Activated naive CD8-positive, alpha-beta T cell treated with anti-CD3 and anti-CD28 coated beads, Interleukin-2, amount 50 U/mL, for 16 hours (primary cell): ENCODE data around the gene ATP6V1C2.

Experiments used
- DNase-seq: peaks from one replicate; pipeline ENCODE4 v3.0.0-alpha.2; 2020; ENCODE audit warnings: low read depth, low spot score

ATP6V1C2 gene, protein sequence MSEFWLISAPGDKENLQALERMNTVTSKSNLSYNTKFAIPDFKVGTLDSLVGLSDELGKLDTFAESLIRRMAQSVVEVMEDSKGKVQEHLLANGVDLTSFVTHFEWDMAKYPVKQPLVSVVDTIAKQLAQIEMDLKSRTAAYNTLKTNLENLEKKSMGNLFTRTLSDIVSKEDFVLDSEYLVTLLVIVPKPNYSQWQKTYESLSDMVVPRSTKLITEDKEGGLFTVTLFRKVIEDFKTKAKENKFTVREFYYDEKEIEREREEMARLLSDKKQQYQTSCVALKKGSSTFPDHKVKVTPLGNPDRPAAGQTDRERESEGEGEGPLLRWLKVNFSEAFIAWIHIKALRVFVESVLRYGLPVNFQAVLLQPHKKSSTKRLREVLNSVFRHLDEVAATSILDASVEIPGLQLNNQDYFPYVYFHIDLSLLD

GRCh38 chr2:10721396-10722251 is at the start of gene ATP6V1C2:
Gene ATP6V1C2, plus strand, starts transcription at chr2:10721630. Its CDS starts 1,220 bp downstream, at chr2:10722850.
- DNase-seq = no peak

DNA sequence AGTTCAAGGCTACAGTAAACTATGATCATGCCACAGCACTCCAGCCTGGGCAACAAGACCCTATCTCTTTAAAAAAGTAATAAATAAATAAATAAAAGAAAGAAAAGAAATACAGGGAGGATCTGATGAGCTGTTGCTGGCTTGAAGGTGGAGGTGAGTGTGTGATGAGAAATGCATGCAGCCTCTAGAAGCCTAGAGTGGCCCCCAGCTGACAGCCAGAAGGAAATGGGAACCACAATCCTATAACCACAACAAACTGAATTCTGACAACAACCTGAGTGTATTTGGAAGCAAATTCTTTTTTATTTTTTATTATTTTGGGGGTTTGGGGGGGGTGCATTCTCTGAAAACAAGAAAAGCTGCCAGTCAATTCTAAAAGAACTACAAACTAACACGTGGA is 46.3 kb upstream of the ATP6V1C2 start:
- DNase-seq = no peak

- DNase-seq = no peak
Measured at GRCh38 chr2:10678225-10678624, 43.2 kb upstream of the ATP6V1C2 start.

DNA sequence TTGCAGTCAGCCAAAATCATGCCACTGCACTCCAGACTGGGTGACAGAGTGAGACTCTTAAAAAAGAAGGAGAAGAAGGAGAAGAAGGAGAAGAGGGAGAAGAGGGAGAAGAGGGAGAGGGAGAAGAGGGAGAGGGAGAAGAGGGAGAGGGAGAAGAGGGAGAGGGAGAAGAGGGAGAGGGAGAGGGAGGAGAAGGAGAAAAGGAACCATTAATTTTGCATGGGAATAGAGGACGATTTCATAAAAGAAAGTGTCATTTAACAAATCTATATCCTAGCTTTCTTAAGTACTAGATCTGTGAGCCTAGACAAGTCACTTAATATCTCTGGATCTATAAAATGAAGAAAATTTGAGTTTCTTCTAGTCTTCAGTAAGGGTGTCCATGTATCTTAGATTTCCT is 41.2 kb upstream of the ATP6V1C2 start:
- DNase-seq = no peak

- DNase-seq = no peak
Measured at GRCh38 chr2:10680957-10681356, 40.5 kb upstream of the ATP6V1C2 start.

- no peak for DNase-seq
Measured at GRCh38 chr2:10686176-10686730, 35.2 kb upstream of the ATP6V1C2 start.

GRCh38 chr2:10688921-10689807 is 32.3 kb upstream of the ATP6V1C2 start:
- no peak for DNase-seq

- DNase-seq = no peak
Measured at GRCh38 chr2:10691521-10691920, 29.9 kb upstream of the ATP6V1C2 start.

DNA sequence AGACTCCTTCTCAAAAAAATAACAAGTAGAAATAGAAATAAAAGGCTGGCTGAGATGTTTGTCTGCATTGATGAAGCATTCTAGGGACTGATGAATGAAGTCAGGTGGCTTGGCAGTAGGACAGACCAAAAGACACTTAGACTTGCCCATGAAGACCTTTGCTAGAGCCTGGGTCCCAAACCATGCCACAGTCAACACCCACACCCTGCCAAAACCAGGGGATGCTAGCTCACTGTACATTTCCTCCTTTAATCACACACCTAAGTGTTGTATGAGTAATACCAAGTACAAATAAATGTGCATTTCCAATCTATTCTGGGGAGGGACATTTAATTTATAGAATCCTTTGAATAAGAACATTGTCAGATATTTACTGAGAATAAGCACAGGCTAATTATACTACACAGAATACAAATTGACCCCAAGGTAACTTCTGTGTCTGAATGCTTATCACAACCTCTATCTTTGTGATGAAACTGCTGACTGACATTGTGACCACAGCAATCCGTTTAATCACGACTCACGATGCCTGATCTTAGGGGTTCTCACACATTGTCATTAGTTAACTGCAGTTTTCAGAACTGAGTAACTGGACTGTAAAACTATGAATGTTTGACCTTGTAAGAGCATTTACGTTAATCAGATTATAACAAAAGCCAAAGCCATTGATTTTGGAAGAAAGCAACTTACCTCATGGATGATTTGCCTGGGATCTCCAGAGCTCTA is 21.2 kb upstream of the ATP6V1C2 start:
- DNase-seq = no peak

- DNase-seq = no peak
Measured at GRCh38 chr2:10704034-10704594, 17.3 kb upstream of the ATP6V1C2 start.

DNA sequence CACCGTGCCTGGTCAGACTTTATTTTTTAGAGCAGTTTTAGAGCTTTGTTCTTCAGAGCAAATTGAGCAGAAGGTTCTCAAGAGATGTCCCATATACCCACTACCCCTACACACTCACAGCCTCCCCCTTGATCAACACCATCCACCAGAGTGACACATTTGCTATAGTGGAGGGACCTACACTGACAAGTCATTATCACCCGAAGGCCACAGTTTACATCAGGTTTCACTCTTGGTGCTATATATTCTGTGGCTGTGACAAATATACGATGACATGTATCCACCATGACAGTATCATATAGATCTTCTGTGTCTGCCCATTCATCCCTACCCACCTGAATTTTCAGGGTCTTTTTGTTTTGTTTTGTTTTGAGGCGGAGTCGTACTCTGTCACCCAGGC is 15.4 kb upstream of the ATP6V1C2 start:
- no peak for DNase-seq

DNA sequence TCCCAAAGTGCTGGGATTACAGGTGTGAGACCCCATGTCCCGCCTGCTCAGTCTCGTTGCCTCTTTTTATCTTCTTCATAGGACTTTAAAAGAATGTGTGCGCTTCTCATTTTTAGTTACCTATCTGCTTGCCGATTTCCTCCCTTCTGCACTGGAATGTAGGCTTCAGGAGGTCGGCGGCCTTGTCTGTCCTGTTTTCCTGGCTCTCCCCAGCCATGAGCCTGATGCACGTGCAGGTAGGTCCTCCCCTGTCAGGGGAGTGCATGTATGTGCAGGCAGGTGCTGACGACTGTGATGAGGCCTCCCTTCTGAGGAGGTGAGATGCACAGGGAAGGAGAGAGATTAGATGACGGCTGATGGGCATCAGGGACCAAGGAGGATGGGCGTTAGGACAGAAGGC is 13.6 kb upstream of the ATP6V1C2 start:
- no peak for DNase-seq

GRCh38 chr2:10709290-10709939 is 12.0 kb upstream of the ATP6V1C2 start:
- no peak for DNase-seq

DNA sequence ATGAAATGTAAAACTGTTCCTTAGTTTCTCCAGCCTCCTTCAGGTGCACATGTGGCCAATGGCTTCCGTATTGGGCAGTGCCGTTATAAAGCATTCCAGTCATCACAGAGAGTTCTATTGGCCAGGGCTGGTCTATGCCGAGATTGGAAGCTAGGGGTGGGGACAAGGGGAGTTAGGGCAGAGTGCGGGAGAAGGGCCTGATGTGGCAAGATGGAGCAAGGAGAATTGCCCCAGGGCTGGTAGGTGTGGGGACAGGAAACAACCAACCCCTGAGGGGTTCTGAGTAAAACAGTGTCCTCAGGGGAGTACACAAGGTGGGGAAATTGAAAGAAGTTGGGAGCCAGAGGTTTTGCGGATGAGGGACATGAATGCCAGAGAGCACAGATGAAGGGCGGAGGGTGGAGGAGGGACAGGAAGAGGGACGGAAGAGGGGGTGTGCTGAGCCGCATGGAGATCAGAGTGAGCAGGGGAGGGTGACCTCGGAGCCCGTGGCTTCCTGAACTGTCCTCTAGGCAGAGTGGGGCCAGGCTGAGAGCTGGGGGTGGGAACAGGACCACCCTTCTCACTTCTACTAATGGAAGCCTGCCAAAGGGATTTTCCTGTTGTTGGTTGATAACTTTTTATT is 9.1 kb upstream of the ATP6V1C2 start:
- DNase-seq = no peak

- no peak for DNase-seq
Measured at GRCh38 chr2:10716581-10716980, 4.8 kb upstream of the ATP6V1C2 start.

DNA sequence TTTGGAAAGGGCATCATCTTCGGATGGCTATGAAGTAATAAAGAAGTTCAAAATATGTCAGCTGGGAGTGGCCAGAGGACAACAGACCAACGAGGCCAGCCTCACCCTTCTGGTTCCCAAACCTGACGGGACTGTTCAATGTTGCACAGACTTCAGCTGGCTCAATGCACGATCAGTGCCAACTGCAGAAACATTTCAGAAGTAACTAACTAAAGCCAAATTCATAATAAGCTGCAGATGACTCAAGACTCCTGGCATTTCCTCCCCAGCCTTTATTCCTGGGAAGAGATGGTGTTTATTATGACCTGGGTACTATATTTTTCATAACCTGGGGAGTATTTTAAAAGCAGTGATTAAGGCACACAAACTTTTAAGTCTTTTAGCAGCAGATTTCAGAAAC is 3.8 kb upstream of the ATP6V1C2 start:
- DNase-seq = no peak

GRCh38 chr2:10720306-10720705 is 1.1 kb upstream of the ATP6V1C2 start:
- no peak for DNase-seq

GRCh38 chr2:10720947-10721395 is 459 bp upstream of the ATP6V1C2 start:
- no peak for DNase-seq

DNA sequence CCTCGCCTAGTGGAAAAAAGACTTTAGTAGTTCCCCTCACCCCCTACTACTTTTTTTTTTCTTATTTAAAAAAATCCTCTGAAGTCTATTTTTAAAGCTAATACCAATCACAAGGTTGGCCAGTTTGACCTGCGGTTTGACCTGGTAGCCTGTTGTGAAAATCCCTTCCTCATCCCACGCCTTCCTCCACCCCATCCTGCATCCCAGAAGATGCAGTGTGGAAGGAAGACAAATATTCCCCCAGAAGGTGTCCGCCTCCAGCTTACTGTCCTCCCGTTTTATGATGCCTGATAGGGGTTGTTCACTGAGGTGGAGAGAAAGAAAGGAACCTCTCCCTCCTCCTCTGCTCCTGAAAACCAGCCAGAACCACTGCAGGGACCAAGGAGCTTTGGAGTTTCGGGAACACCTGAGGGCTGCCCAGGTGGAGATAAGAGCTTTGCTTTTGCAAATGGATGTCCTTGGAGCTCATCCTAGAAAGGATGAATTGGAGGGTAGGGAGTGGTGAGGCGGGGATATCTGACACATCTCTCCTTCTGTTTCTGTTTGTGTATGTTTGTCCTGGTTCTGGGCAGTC is 909 bp downstream of the ATP6V1C2 start:
- no peak for DNase-seq
